ENCODE results near the gene OR8B12.

OR8B12 gene, protein sequence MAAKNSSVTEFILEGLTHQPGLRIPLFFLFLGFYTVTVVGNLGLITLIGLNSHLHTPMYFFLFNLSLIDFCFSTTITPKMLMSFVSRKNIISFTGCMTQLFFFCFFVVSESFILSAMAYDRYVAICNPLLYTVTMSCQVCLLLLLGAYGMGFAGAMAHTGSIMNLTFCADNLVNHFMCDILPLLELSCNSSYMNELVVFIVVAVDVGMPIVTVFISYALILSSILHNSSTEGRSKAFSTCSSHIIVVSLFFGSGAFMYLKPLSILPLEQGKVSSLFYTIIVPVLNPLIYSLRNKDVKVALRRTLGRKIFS

DNA sequence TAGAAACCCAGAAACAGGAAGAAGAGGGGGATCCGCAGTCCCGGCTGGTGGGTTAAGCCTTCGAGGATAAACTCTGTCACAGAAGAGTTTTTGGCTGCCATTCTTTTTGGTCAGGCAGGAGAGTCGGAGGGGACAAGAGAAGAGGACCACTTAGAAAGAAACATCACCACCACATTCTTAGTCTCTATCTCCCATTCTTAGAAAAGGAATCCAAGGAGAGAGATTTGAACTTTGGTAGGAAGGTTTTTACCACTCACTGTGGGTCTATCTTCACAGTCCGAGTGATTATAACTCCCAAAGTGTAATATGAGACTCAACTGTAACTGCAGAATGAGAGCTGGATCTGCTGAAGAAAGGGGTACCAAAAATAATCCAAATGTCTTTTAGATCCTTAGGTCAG is at the start of gene OR8B12:
Gene OR8B12 (minus strand): TSS at position 101 of the 400 bp plus-strand sequence. CDS start 0 bp downstream, at position 101.
- ATAC-seq = no peak

DNA sequence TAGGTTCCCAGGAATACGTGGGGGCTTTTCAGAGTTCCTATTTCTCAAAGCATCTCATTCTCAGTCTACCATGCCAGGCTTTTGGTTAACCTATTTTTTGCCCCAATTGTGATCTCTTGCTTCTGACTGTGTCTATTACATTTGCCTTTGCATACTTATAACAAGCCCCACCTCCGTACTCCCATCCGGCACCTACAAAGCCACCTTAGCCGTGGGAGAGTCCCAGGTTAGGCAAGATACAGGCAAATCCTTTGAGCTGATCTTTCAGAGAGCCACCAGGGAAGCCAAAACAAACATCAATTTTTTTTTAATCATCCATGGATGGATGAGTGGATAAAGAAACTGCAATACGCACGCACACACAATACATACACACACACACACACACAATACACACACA is 49.2 kb upstream of the OR8B12 start:
- ATAC-seq = no peak

DNA sequence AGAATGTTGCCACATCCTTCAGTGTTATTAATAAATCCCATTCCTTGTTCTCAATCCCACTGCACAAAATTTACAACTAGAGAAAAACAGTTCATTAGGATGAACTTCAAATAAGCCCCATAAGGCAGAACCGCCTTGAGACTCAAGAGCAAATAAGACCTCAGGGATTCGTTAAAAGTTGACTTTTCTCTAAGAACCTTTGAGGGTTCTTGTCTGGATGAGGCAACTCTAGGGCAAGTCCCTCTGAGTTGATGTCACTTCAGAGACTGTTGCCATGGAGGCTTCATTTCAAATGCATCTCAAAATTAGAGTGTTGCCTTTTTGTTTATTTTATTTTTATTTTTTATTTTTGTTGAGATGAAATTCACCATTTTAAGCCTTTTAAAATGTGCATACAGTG is 48.0 kb upstream of the OR8B12 start:
- no peak for ATAC-seq

DNA sequence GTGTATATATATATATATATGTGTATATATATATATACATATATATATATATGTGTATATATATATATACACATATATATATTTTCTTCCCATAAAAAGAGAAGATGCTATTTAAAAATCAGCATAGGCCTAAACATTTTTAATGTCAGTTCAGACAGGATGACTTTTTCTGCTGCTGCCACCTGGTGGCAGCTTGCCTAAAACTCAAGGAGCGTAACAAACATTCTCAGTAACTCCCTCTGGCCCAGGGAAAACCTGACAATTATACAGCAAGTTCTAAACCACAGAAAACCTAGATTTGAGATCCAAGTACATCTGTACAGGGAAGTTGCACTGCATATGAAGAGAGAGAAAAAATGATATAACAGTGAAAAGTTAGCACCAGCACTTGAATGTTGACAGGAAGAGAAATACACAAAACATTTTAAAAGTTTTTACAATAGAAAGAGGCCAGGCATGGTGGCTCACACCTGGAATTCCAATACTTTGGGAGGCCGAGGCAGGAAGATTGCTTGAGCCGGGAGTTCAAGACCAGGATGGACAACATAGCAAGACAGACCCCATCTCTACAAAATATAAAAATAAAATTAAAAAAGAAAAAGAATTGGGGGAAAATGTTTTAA is 42.9 kb upstream of the OR8B12 start:
- peak in 1 of 2 donors; percentile 43 for ATAC-seq

DNA sequence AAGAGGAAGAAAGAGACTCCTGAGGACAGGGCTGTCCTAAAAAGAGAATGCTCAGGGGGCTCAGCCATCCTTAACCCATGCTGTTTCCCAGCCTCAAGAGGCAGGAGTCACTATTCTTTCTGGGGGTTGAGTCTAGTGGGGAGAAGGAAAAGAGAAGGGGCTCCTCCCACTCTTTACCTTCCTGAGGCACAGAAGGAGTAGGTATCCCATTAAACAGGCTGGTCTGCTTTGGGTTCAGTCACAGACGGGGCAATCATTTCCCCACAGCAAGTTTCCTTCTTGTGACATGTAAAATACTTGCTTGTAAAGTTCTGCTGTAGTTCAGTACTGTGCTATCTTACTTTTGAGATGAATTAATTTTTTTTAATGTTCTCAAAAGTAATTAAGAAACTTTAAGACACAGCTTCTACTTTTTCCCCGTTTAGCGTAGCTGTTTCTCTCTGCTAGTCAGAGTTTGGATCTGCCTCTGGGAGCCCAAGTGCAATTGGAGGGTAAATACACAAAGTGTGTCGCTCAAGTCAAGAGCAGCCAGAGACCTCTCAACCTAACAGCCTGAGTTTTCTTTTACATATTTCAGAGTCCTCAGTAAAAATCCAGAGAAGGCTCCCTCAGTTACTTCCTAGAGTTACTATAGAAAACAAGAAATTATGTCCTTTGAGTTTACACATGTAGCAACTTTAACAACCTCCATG is 41.4 kb upstream of the OR8B12 start:
- no peak for ATAC-seq

- no peak for ATAC-seq
Observed at GRCh38 chr11:124583781-124584180, 40.3 kb upstream of the OR8B12 start.

GRCh38 chr11:124582565-124582964 is 39.1 kb upstream of the OR8B12 start:
- ATAC-seq = no peak

- no peak for ATAC-seq
Observed at GRCh38 chr11:124581817-124582216, 38.4 kb upstream of the OR8B12 start.

DNA sequence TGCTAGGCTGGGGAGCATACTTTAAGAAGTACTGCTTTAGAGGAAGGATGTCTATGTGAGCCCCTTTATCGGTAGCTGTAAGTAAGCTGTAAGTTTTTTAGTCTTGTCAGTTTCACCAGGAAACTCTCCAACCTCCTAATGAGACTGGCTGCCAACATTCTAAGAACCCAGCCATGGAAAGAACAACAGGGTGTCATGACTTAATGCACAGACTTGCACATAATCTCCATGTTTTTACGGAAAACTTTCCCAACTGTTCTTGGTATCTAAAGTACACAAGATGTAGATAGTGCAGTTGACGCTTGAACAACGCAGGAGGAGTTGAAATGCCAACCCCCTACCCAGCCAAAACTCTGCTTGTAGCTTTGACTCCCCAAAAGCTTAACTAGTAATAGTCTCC is 35.3 kb upstream of the OR8B12 start:
- ATAC-seq = no peak

DNA sequence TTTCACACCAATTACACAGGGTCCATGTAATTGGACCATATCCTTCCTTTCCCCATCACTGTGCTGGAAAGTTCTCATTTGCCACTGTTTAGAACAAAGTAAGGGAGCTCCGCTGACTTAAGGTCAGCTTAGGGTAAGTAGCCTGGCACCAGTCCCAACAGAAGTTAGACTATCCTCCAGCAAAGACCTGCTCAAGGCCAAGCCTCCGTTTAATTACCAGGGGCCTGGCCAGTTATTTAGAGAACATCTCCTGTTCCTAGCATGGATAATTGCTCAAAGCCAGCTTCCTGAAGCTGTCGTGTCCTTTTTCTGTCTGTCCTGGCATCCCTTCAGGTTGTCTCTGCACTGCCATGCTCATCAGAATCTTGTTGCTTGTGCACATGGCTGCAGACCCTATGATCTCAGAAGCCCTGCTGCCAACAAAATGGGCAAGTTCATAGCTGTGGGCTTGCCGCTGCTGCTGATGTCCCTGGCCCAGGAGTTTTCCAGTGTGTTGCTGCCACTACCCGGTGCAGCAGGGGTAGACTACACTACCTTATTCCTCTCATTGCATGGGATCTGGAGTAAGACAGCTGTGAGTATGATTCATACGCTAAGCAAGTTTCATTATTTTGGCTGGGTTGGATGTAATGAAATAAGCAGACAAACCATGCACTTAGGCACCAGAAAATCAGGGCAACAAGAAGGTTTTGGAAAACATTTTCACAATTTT is 34.4 kb upstream of the OR8B12 start:
- ATAC-seq = no peak

DNA sequence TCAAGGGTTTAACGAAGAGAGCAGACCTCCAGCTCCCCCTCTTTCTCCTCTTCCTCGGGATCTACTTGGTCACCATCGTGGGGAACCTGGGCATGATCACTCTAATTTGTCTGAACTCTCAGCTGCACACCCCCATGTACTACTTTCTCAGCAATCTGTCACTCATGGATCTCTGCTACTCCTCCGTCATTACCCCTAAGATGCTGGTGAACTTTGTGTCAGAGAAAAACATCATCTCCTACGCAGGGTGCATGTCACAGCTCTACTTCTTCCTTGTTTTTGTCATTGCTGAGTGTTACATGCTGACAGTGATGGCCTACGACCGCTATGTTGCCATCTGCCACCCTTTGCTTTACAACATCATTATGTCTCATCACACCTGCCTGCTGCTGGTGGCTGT is 26.7 kb upstream of the OR8B12 start:
- ATAC-seq = no peak

GRCh38 chr11:124569697-124570096 is 26.2 kb upstream of the OR8B12 start, which contains the start of gene OR8A1:
TSS of gene OR8A1 (plus strand) at chr11:124569997. CDS start at chr11:124570120, 123 bp downstream.
- no peak for ATAC-seq

DNA sequence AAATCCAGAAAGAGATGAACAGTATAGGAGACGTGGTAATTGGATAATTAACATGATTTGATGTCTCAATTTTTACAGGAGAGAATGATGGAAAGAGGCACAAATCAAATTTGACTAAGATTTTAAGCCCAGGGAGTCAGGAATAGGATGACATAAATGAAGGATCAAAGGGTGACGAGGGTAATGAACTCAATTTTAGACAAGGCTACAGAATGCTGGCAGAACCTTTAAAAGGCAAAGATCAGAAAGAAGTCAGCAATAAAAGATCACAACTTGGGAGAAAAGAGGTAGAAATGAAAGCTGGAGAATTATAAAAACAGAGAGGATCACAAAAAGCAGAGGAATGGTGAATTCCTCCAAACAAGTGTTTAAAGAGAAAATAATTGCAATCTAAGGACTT is 13.4 kb upstream of the OR8B12 start:
- no peak for ATAC-seq

- ATAC-seq = no peak
Observed at GRCh38 chr11:124551987-124552386, 8.5 kb upstream of the OR8B12 start.

DNA sequence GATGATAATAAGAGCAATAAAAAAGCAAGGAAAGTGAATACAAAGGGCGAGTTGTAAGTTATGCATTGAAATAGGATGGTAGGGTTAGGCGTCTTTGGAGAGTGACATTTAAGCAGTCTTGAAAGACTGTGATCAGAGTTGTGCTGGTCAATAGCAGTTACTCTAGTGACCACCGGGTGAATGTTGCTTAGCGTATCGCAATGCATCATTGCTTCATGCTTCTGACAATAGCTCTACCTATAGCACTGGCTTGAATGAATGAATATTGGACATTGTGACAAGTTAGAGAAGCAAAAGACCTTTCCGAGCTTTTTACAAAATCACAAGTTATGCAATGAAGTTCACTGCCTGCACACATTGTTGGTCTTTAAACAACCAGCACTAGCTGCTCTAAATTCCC is 7.7 kb upstream of the OR8B12 start:
- ATAC-seq = no peak

- no peak for ATAC-seq
Observed at GRCh38 chr11:124543145-124543544, 309 bp downstream of the OR8B12 start.

DNA sequence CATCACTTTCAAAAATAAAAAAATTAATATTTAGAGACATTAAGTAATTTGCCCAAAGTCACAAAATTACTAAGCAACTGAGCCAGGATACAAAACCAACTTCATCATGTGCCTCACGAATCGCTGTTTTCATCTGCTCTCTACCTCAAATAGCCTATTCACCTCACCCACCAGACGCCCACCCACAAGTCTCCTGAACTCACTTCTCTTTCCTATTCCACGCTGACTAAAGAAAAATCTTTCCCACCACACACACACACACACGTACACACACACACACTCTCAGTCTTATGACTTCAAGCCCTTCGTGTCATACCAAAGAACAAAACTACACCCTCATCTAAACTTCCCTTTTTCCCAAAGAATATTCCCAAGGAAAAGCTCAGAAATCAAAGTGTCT is 2.2 kb downstream of the OR8B12 start:
- no peak for ATAC-seq

- no peak for ATAC-seq
Observed at GRCh38 chr11:124538019-124538418, 5.4 kb downstream of the OR8B12 start.

DNA sequence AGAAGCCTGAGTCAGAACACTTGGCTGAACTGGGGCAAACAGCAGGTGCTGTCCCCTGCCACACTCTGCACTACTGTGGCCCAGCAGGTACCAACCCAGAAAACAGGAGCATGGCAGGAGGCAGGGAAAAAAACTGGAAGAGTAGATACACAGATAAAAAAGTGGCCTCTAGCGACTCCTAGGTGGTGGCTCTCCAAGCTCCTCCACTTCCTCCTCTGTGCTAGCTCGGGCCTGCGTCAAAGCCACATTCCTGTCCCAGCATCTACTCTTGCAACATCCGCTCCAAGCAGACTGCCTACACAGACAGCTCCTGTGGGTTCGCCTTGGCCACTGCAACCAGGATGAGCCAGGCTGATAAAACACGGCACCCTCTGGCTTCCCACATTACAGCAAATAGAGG is 6.9 kb downstream of the OR8B12 start:
- no peak for ATAC-seq

GRCh38 chr11:124535552-124536232 is 7.8 kb downstream of the OR8B12 start:
- ATAC-seq = no peak

DNA sequence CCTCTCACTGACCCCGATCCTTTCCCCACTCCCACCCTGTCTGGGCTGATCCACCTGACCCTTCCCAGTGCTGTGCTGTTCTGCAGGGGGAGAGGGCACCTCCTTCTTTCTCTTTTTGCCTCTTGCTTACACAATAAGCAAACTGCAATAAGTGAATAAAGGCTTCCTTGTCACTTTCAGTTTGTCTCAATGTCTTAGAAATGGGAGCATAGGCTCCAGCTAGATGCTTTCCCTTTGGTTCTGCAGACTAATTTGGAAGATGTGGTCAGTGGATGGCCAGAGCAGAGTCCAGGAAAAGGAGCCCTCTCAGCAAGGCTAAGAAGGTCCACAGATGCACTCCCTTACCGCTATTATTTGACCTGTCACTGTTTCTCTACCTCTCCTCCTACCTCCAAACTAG is 9.4 kb downstream of the OR8B12 start:
- no peak for ATAC-seq

- ATAC-seq = no peak
Observed at GRCh38 chr11:124533626-124534025, 9.8 kb downstream of the OR8B12 start.

DNA sequence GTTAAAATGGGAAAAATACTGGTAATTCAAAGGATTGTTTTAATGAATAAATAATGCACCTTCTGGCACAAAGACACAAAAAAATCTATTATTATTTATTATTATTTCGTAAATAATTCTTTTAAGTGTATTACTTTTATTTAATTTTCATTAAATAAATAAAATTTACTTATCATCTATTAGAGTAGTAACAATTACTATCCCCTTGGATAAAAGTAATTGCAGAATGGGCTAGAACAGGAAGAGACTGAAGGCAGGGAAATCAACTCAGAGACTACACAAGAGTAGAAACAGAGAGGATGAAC is 23.0 kb downstream of the OR8B12 start:
- ATAC-seq = no peak
